HT1080 (cell line): ENCODE results near the gene SPOCK1. TPM values are rescaled to one million over a fixed set of nuclear protein-coding genes. Genes with fewer than 3 reads are reported as not detected.
A peak's percentile ranks its signal among the peaks of the same experiment; 100 is the strongest.

Experiments used
- DNase-seq: peaks from one replicate; pipeline ENCODE4 v3.0.0-alpha.2; 2015; ENCODE audit warnings: low read depth
- total RNA-seq: library from RNA; depleted of rRNA; stranded (reverse); fragments of >200 nt; shearing (Covaris generic); gene quantifications from 2 replicates; pipeline ENCODE4 v1.2.3, GENCODE V29; 2014

The SPOCK1 gene
- total RNA-seq, 1 experiment from 2014 or later, result 21.7 TPM

- no peak for DNase-seq
Measured at GRCh38 chr5:137200906-137201700, 298.0 kb downstream of the SPOCK1 start.

GRCh38 chr5:137199966-137200365 is 299.2 kb downstream of the SPOCK1 start:
- peak; percentile 64 for DNase-seq

GRCh38 chr5:137199201-137199600 is 299.9 kb downstream of the SPOCK1 start:
- DNase-seq, result no peak

- DNase-seq, result peak; percentile 62
Measured at GRCh38 chr5:137195483-137195882, 303.6 kb downstream of the SPOCK1 start.

- no peak for DNase-seq
Measured at GRCh38 chr5:137194300-137194699, 304.8 kb downstream of the SPOCK1 start.

GRCh38 chr5:137192293-137192743 is 306.8 kb downstream of the SPOCK1 start:
- peak; percentile 69 for DNase-seq

GRCh38 chr5:137191179-137191578 is 307.9 kb downstream of the SPOCK1 start:
- DNase-seq, result no peak

- DNase-seq, result no peak
Measured at GRCh38 chr5:137190441-137190840, 308.7 kb downstream of the SPOCK1 start.

GRCh38 chr5:137190031-137190430 is 309.1 kb downstream of the SPOCK1 start:
- no peak for DNase-seq

- no peak for DNase-seq
Measured at GRCh38 chr5:137188566-137188965, 310.6 kb downstream of the SPOCK1 start.

- peak; percentile 42 for DNase-seq
Measured at GRCh38 chr5:137186759-137187461, 312.2 kb downstream of the SPOCK1 start.

- no peak for DNase-seq
Measured at GRCh38 chr5:137185193-137185592, 313.9 kb downstream of the SPOCK1 start.

GRCh38 chr5:137184734-137185133 is 314.4 kb downstream of the SPOCK1 start:
- no peak for DNase-seq

GRCh38 chr5:137182576-137182975 is 316.6 kb downstream of the SPOCK1 start:
- DNase-seq, result no peak

GRCh38 chr5:137181667-137182066 is 317.5 kb downstream of the SPOCK1 start:
- no peak for DNase-seq

GRCh38 chr5:137179203-137179602 is 319.9 kb downstream of the SPOCK1 start:
- no peak for DNase-seq

GRCh38 chr5:137176609-137177008 is 322.5 kb downstream of the SPOCK1 start:
- DNase-seq, result no peak

GRCh38 chr5:137176126-137176525 is 323.0 kb downstream of the SPOCK1 start:
- DNase-seq, result no peak

- no peak for DNase-seq
Measured at GRCh38 chr5:137174196-137174595, 324.9 kb downstream of the SPOCK1 start.

GRCh38 chr5:137172258-137172657 is 326.9 kb downstream of the SPOCK1 start:
- no peak for DNase-seq

GRCh38 chr5:137167187-137167586 is 331.9 kb downstream of the SPOCK1 start:
- no peak for DNase-seq

GRCh38 chr5:137164961-137165360 is 334.2 kb downstream of the SPOCK1 start:
- DNase-seq, result peak; percentile 52

GRCh38 chr5:137164536-137164935 is 334.6 kb downstream of the SPOCK1 start:
- no peak for DNase-seq
